GM18507 (cell line): ENCODE results near the gene DCAF16.

Experiments
- DNase-seq: peaks from one replicate; pipeline ENCODE4 v3.0.0; 2011; ENCODE audit warnings: low read depth; ENCODE audit not compliant: insufficient read length; ENCODE audit errors: extremely low spot score
- FAIRE-seq: peaks from 2 replicates; lab custom pipeline; 2011; peaks lifted over from hg19 to GRCh38; lab: Jason Lieb, UNC

The DCAF16 gene

GRCh38 chr4:17753646-17754045, 56.9 kb downstream of the DCAF16 start:
- FAIRE-seq = no peak
- no peak for DNase-seq
